Activated T-cell treated with anti-CD3 and anti-CD28 coated beads for 1 hour (primary cell): ENCODE measurements around the gene CD47.

Source experiments
- DNase-seq: peaks from one replicate; pipeline ENCODE4 v3.0.0-alpha.2; 2020; ENCODE audit warnings: low read depth

CD47 gene

DNA sequence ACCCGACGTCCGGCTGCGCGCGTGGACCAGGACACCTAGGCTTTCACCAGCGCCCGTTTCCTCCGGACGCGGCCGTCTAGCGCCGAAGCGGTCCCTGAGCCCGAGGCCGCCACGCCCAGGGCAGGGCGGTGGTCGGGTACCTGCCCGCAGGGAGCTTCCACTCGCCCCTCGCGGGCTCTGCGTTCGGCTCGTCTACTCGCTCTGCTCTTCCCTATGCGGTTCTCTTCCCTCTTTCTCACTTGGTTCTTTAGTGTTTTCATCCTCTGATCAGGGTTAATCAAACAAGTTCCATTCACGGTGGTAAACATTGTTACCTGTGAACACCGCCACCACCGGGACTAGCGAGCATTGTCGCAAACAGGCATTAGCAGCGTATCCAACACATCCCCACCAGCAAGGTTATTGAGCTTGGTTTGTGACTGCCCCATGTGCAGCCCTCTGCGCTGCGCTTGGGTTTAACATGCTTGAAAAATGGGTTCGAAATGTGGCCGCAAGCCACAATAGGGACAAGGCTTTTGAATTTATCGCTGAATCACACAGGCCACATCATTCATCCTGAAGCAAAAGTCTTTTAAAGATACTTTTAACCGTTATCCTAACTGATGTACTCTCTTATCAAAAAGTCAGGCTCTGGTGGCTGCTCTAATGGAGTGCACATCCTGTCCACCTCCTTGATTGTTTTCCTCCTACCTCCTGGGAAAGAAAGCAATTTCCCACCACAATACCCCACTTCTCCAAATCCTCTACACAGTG is 843 bp upstream of the CD47 start:
- peak; percentile 34 for DNase-seq

DNA sequence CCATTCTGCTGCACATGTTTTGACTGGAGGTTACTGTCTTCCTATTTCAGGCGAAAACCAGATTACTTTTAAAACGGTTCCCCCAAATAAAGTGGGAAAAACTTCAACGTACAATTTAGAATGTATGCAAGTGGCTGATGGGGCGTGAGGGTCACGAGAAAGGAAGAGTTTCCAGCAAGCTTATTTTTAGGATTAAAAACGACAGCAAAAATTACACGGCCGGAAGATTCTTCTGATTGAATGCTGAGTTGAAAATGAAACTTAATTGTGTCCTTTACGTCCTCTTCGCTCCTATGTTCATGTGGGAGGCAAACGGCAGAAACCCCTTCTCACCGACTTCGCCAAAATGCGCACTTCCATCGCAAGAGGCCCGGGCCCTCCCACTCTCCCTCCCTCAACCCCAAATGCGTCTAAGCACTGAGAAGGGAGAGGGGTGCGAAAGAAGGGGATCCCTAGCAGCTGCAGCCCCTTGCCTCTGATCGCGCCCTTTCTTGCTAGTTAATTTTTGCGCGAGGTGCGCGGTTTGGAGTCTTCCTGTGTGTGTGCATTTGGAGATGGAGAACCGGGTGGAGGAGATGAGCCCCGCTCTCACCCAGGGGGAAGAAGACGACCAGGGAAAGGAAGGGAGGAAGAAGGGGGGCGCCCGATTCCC is 656 bp downstream of the CD47 start:
- peak; percentile 35 for DNase-seq

- DNase-seq: no peak
Measured at GRCh38 chr3:108089579-108089978, 1.3 kb downstream of the CD47 start.

DNA sequence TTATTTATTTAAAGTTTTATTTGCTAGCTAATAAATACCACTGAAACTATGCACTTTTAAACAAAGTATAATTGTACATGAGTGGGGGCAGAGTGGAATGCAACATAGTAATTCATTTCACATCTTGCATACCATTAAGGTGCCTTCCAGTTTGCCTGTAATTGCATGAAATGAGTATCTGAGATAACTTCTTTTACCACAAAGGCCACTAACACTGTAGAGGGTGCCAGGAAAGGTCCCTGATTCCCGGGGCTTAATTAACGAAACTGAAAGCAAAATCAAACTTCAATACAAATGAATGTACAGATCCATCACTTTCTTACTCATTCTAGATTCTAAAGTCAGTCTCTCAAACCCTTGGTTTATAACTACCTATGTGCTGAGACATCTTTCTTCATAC is 2.1 kb downstream of the CD47 start:
- DNase-seq: no peak

- DNase-seq: no peak
Measured at GRCh38 chr3:108088146-108088545, 2.7 kb downstream of the CD47 start.

DNA sequence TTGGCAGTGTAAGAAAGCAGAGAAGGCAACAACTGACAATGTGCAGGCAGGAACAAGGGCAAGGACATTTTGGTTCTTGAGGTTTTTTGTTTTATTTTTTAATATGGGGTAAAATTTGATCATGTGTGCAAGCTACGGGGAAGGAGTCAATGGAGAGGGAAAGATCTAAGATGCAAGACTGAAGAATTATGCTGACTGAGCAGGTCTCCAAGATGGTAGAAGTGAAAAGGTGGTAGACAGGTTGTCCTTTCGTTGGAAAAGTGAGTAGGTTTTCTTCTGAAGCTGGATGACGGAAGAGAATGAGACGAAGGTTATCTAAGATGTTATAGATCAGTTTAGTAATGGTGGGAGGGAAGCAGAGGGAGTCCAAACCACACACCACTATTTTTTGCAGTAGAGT is 4.2 kb downstream of the CD47 start:
- DNase-seq: no peak

DNA sequence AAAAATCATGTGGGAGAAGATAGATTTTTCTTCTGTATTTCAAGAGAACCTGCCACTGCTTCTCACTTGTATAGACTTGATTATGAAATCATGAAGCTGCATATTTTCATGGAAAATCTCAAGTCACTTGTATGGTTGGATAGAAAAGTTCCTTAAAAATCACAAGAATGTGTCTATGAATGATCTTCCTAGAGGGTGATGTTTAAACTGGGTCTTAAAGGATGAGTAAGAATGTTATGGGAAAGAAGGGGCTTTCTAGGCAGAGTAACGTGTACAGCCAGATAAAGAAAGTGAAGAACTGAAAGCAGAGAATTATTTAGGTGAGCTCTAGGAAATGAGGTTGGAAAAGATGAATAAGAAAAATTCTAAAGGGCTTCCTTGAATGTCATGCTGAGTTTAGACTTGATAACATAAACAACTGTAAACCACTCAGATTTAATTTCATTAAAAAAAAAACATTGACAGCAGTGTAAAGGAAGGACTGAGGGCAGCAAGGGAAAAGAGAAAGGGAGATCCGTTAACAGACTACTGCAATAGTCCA is 5.0 kb downstream of the CD47 start:
- no peak for DNase-seq

DNA sequence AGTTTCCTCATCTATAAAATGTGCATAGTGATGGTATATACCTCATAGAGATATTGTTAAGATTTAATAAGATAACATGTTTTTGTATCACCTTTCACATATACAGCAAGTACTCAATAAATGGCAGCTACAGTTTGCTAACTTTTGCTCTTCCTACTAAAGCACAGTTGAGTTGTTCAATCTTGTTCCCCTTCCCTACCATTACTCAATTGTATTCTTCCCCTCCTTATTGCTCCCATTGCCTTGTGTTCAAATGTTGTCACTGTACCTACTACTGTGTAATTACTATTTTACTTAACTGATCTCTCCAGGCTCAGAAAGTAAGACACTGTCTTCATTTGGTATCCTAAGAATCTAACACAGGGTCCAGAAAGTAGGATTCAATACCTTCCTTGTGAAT is 5.5 kb downstream of the CD47 start:
- no peak for DNase-seq

GRCh38 chr3:108079877-108080276 is 11.0 kb downstream of the CD47 start:
- DNase-seq: no peak

DNA sequence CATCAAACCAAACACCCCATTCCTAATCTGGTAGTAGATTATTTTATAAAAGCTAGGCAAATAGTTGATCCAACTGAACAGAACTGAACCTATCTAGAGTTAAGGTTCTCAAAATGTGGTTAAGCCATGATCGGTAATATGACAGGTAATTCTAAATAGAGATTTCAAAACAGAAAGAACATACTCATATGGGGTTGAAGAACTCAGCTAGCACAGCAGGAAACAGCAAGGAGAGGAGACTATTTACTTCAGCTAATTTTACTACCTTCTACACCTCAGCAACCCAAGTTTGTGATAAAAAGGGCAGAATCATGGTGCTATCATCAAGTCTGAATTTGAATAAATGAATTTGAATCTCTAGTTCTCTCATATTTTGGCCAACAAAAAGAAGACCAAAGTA is 11.8 kb downstream of the CD47 start:
- DNase-seq: no peak

GRCh38 chr3:108076564-108076963 is 14.3 kb downstream of the CD47 start:
- no peak for DNase-seq

DNA sequence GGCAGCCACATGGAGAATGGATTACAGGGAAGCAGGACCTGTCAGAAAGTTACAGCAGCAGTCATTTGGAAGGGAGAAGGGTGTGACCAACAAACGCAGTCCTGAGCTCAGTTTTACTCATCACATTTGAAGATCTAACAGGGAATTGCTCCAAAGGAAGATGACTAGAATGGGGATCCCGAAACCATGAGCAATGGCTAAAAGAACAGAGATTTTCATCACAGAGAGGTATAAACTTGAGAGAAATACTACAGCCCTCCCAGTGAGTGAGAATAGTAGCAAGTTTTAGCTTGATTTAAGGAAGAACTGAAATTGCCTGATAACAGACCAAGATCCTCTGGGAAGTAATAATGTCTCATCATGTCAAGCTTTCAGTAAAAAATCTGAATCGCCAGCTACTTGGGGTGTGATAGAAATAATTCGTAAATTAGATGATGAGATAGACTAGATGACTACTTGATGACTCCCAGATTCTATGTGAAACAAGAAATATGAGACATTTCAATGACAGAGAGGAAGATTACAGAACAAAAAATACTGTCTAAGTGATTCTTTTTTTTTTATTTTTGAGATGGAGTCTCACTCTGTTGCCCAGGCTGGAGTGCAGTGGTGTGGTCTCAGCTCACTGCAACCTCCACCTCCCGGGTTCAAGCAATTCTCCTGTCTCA is 16.9 kb downstream of the CD47 start:
- no peak for DNase-seq

DNA sequence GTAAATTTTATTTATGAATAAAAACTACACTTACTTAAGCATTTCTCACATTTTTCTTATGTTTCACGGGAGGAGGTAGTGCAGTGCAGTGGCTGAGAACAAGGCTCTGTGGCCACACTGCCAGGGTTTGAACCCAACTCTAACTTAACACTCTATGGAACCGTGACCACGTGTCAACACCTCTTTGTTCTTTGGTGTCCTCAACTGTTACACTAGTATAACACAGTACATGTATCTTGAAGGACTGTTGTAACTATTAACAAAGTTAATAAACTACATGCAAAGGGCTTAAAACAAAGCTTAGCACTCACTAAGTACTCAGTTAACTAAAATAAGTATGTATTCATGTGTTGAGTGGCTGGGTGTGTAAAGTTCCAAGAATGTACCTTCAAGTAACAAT is 19.5 kb downstream of the CD47 start:
- DNase-seq: no peak

GRCh38 chr3:108070356-108070755 is 20.5 kb downstream of the CD47 start:
- DNase-seq: no peak

GRCh38 chr3:108067768-108068167 is 23.1 kb downstream of the CD47 start:
- no peak for DNase-seq

- DNase-seq: no peak
Measured at GRCh38 chr3:108065096-108065495, 25.7 kb downstream of the CD47 start.

GRCh38 chr3:108064293-108064887 is 26.4 kb downstream of the CD47 start:
- no peak for DNase-seq

DNA sequence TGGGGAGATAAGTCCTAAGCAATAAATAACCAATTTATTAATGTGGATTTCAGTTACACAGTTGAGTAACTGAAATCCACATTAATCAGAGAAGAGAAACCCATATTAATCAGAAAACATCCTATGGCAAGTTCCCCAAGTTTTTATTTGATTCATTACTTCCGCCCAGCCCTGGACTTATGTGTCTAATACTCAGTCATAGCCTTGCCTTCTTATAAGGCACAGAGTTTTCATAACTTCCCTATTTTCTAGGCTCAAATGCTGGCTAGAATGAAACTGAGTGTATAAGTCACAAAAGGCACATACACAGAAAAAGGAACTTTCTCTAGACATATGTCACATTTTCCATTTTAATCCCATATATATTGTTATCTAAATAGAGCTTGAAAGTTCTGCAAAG is 28.8 kb downstream of the CD47 start:
- DNase-seq: no peak

GRCh38 chr3:108060331-108060730 is 30.5 kb downstream of the CD47 start:
- DNase-seq: no peak

DNA sequence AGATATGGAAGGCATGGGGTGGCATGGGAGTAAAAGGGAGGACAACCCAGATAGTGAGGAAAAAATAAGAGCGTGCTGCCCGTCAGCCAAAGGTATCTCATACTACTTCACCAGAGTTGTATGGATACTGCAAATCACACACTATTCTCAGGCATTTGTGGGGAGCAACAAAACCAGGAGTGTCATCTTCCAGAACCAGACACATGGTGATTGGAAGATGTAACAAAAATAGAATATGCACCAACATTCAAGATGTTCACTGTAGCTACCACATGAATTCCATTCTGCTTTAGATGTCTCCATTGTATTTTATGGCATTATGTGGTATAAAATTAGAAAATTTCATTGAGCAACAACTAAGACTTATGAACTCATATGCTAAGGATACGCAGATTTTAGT is 34.9 kb downstream of the CD47 start:
- no peak for DNase-seq

DNA sequence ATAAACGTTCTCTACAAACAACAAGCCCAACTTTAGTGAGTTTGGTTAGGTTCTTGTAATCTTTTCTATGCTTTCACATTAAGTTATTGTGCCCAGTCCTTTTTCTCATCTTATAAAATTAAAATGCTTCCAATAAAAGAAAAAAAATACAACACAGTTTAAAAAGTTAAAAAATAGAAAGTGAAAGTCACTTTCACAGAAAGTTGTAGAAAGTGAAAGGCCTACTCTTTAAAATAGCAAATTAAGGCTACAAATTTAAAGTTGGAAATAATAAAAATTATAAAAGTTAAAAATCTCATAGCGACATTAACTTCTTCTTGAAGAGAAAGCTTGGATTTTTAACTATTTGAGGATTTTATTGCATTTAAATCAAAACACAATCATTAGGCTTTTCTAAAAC is 35.9 kb downstream of the CD47 start:
- DNase-seq: no peak

DNA sequence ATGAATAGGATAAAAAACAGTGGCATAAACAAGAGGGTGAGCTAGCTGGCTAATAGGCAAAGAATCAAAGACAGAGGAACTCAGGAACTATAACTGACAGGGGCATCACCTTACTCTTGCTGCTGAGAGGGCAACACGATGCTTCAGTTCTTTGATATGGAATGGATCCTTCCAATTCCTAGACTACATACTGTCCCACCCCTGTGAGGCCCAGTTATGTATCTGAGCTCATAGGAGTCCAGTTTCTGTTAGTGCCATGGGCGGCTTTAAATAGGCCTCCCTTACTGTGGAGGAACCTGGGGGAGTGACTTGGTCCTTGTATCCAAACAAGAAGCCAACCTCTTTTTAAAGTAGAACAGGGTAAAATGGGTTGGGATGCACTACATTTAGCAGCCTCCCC is 37.3 kb downstream of the CD47 start:
- DNase-seq: no peak

DNA sequence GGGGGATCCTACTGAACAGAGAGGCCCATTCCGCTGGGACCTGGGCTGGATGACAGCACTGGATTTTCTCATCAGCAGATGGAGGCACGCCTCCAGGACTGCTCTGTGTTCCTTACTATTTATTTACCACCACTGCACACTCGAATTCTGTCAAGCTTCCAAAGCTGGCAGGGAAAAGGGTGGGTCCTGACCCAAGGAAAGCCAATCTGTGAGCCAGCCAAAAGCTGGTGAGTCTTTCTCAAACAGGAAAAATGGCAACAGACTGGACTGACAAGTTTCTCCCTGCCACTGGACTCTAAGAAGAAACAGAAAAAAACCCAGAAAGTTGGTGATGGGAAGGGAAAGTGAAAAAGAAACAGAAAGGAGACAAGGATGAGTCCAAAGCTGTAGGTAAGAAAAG is 37.8 kb downstream of the CD47 start:
- no peak for DNase-seq
